CD14-positive monocyte (primary cell): ENCODE results near the gene CRABP2. TPM values are rescaled to one million over a fixed set of nuclear protein-coding genes. Genes with fewer than 3 reads are reported as not detected.

ENCODE experiments used
- DNase-seq, 3 donors: peaks; one replicate each; pipeline ENCODE4 v3.0.0-alpha.2; 2011 to 2022
- H2AFZ ChIP-seq: 2 replicates; pipeline ENCODE4 v1.6.0; 2012; ENCODE audit warnings: mild to moderate bottlenecking, low read depth, low read length, inconsistent platforms; ENCODE audit not compliant: insufficient read depth, poor library complexity, severe bottlenecking
- H3K27ac ChIP-seq, 2 donors: 1 replicate in 1 of 2; 2 replicates in 1 of 2; pipeline ENCODE4 v1.5.1; 2012 to 2013; ENCODE audit warnings: low read length in 2 of 2, control low read depth in 1 of 2, inconsistent platforms in 1 of 2, low read depth in 1 of 2, mild to moderate bottlenecking in 1 of 2
- H3K27me3 ChIP-seq, 2 donors: one replicate each; pipeline versions ENCODE4 v1.6.0 to v1.6.1; 2011 to 2013; ENCODE audit warnings: low read length in 2 of 2; ENCODE audit not compliant: control insufficient read depth in 2 of 2, insufficient read depth in 2 of 2
- H3K36me3 ChIP-seq, 2 donors: replicated peaks in 1 of 2; 1 replicate in 1 of 2; 2 replicates in 1 of 2; pipeline versions ENCODE4 v1.5.1 to v1.6.1; 2012 to 2013; ENCODE audit warnings: low read length in 2 of 2, control low read depth in 1 of 2, inconsistent platforms in 1 of 2, mild to moderate bottlenecking in 1 of 2; ENCODE audit not compliant: insufficient read depth in 2 of 2, control insufficient read depth in 1 of 2
- H3K4me1 ChIP-seq, 2 donors: 1 replicate in 1 of 2; 2 replicates in 1 of 2; pipeline versions ENCODE4 v1.5.1 to v1.6.1; 2012 to 2013; ENCODE audit warnings: low read length in 2 of 2, control low read depth in 1 of 2, inconsistent platforms in 1 of 2, mild to moderate bottlenecking in 1 of 2, moderate library complexity in 1 of 2; ENCODE audit not compliant: insufficient read depth in 2 of 2, control insufficient read depth in 1 of 2
- H3K4me2 ChIP-seq: replicated peaks from 2 replicates; pipeline ENCODE3; 2012; ENCODE audit warnings: low read length, moderate library complexity, mild to moderate bottlenecking; ENCODE audit not compliant: poor library complexity, severe bottlenecking; ENCODE audit errors: extremely low read depth
- H3K4me3 ChIP-seq, 3 experiments: fragments of 200-600 bp in 1 of 3; sonication (generic) in 1 of 3; replicated peaks in 1 of 3; 1 replicate in 2 of 3; 2 replicates in 1 of 3; pipeline ENCODE4 v1.5.1; 2011 to 2013; ENCODE audit warnings: low read length in 3 of 3, mild to moderate bottlenecking in 3 of 3, control low read depth in 2 of 3, low read depth in 2 of 3, inconsistent platforms in 1 of 3, moderate library complexity in 1 of 3
- H3K79me2 ChIP-seq: 2 replicates; pipeline ENCODE4 v1.6.0; 2012; ENCODE audit warnings: mild to moderate bottlenecking, control low read depth, inconsistent platforms, low read length, moderate library complexity; ENCODE audit not compliant: insufficient read depth
- H3K9ac ChIP-seq: 2 replicates; pipeline ENCODE4 v1.6.0; 2017; ENCODE audit warnings: low read length, mild to moderate bottlenecking; ENCODE audit not compliant: insufficient read depth, poor library complexity, severe bottlenecking
- H3K9me3 ChIP-seq, 2 donors: replicated peaks in 1 of 2; 1 replicate in 1 of 2; 2 replicates in 1 of 2; pipeline versions ENCODE4 v1.5.1 to v1.6.1; 2012 to 2013; ENCODE audit warnings: low read length in 2 of 2, control low read depth in 1 of 2; ENCODE audit not compliant: control insufficient read depth in 1 of 2, insufficient read depth in 1 of 2
- H4K20me1 ChIP-seq: 2 replicates; pipeline ENCODE4 v1.6.0; 2012; ENCODE audit warnings: mild to moderate bottlenecking, low read length, control low read depth, moderate library complexity; ENCODE audit not compliant: insufficient read depth
- H3K27ac Mint-ChIP-seq, 7 donors: one replicate each; pipeline ENCODE4 v1.8.0; 2020; ENCODE audit warnings: mild to moderate bottlenecking in 7 of 7, mixed read lengths in 7 of 7, moderate library complexity in 6 of 7, inconsistent platforms in 2 of 7
- H3K27me3 Mint-ChIP-seq, 3 donors: one replicate each; pipeline ENCODE4 v1.8.0; 2021 to 2022; ENCODE audit warnings: low read depth in 3 of 3, mild to moderate bottlenecking in 3 of 3, mixed read lengths in 3 of 3, moderate library complexity in 3 of 3, inconsistent platforms in 1 of 3
- H3K36me3 Mint-ChIP-seq, 2 donors: one replicate each; pipeline ENCODE4 v1.8.0; 2020; ENCODE audit warnings: mixed read lengths in 2 of 2, inconsistent platforms in 1 of 2, mild to moderate bottlenecking in 1 of 2
- H3K4me1 Mint-ChIP-seq: one replicate; pipeline ENCODE4 v1.8.0; 2020; ENCODE audit warnings: mild to moderate bottlenecking, mixed read lengths
- H3K4me3 Mint-ChIP-seq, 2 donors: one replicate each; pipeline ENCODE4 v1.8.0; 2020; ENCODE audit warnings: mild to moderate bottlenecking in 2 of 2, mixed read lengths in 2 of 2, moderate library complexity in 1 of 2
- H3K9me3 Mint-ChIP-seq, 7 donors: one replicate each; pipeline ENCODE4 v1.8.0; 2020 to 2022; ENCODE audit warnings: mixed read lengths in 7 of 7, mild to moderate bottlenecking in 6 of 7, moderate library complexity in 6 of 7, inconsistent platforms in 2 of 7
- WGBS: methylation state at CpG from one replicate; pipeline ENCODE4 v1.1.5; 2013; ENCODE audit warnings: missing lambda C conversion rate; ENCODE audit not compliant: insufficient coverage; 5-methylcytosine and 5-hydroxymethylcytosine counted together
- intact Hi-C, 2 donors: fragments of 100-400 bp; cut with micrococcal nuclease; formaldehyde crosslinking; loops; one replicate each; pipeline versions ENCODE4 v1.15.0 to v1.15.1; 2023
- polyA plus RNA-seq, 3 donors: library from polyadenylated mRNA; depleted of rRNA in 1 of 3; unstranded in 2 of 3; stranded (reverse) in 1 of 3; fragments of 300-500 nt in 2 of 3; fragments of >200 nt in 1 of 3; fragmentation: Illumina TruSeq in 2 of 3; gene quantifications; 1 replicate in 2 of 3; 2 replicates in 1 of 3; pipeline ENCODE4 v1.2.3, GENCODE V29; 2012 to 2021
- TF ChIP-seq, protein P1 (sequence below): fragments of 200-600 bp; IDR thresholded peaks from one replicate; pipeline ENCODE4 v1.8.0; 2022; ENCODE audit warnings: antibody characterized with exemption, mild to moderate bottlenecking

The CRABP2 gene
- polyA plus RNA-seq, 3 donors = 0.23 to 1.8 TPM; not detected in 1

- H3K79me2 ChIP-seq = no peaks in the 10 kb centered on the region
- Mint-ChIP-seq H3K36me3 (no peaks in the 10 kb centered on the region), H3K4me1 (peaks cover 7% of the 10 kb centered on the region), H3K27ac (peak overlapping the region in 1 of 7 donors; percentile 28), H3K4me3 (no peak overlapping the region), H3K27me3 (peaks cover 41 to 78% (median 62%) of the 10 kb centered on the region in 3 donors), H3K9me3 (peaks cover 0 to 5% (median 0%) of the 10 kb centered on the region in 7 donors)
- H3K27ac ChIP-seq = no peak overlapping the region
- WGBS = no CpG with 5 or more reads among the region's 5 CpGs
- no peak overlapping the region for H3K9ac ChIP-seq
- H3K36me3 ChIP-seq = no peaks in the 10 kb centered on the region
- H2AFZ ChIP-seq = no peak overlapping the region
- H4K20me1 ChIP-seq = no peaks in the 10 kb centered on the region
- H3K27me3 ChIP-seq = peaks cover 11 to 43% of the 10 kb centered on the region in 2 donors
- no peaks in the 10 kb centered on the region for H3K4me1 ChIP-seq
- no peaks in the 10 kb centered on the region for H3K9me3 ChIP-seq
- H3K4me3 ChIP-seq = no peak overlapping the region
- intact Hi-C loops = loop anchor here in 1 of 2 donors (2.0 kb wide), 1 partner anchor 40 kb away; no protein-coding TSS in a partner anchor
- DNase-seq = peak in 1 of 3 donors; percentile 51
- TF ChIP-seq, protein P1, sequence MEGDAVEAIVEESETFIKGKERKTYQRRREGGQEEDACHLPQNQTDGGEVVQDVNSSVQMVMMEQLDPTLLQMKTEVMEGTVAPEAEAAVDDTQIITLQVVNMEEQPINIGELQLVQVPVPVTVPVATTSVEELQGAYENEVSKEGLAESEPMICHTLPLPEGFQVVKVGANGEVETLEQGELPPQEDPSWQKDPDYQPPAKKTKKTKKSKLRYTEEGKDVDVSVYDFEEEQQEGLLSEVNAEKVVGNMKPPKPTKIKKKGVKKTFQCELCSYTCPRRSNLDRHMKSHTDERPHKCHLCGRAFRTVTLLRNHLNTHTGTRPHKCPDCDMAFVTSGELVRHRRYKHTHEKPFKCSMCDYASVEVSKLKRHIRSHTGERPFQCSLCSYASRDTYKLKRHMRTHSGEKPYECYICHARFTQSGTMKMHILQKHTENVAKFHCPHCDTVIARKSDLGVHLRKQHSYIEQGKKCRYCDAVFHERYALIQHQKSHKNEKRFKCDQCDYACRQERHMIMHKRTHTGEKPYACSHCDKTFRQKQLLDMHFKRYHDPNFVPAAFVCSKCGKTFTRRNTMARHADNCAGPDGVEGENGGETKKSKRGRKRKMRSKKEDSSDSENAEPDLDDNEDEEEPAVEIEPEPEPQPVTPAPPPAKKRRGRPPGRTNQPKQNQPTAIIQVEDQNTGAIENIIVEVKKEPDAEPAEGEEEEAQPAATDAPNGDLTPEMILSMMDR = no peak
- no peak overlapping the region for H3K4me2 ChIP-seq
Observed at GRCh38 chr1:156684227-156684782, 21.1 kb downstream of the CRABP2 start.

DNA sequence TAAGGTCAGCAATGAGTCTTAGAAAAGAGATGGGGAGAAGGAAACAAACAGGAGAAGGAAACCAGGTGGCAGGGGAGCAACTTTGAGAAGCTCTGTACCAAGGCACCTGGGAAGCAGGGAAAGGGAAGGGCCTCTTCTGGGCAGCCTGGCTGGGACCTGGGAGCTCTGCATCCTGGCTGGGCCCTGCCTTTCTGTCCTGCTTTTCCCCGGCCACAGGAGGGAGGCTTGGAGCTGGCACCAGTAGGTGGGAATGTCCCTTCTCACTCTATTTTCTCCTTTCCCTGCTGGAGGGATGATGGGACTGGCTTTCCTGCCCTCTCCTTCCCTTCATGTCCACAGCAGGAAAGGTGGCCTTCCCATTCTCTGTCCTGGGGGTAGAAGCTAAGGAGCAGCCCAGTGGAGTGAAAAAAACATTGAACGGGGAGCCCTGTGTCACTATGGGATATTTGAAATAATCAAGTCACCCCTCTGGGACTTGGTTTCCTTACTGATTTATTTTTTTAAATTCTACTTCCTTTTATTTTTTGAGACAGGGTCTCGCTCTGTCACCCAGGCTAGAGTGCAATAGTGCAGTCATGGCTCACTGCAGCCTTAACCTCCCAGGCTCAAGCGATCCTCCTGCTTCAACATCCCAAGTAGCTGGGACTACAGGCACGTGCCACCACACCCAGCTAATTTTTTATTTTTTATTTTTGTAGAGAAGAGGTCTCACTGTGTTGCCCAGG, 23.1 kb downstream of the CRABP2 start:
- Mint-ChIP-seq H3K4me3 (no peak overlapping the region), H3K4me1 (peaks cover 14% of the 10 kb centered on the region), H3K9me3 (peaks cover 0 to 6% (median 2%) of the 10 kb centered on the region in 7 donors), H3K36me3 (peaks cover 0 to 4% of the 10 kb centered on the region in 2 donors), H3K27ac (no peak overlapping the region), H3K27me3 (peaks cover 53 to 83% (median 66%) of the 10 kb centered on the region in 3 donors)
- intact Hi-C loops = no loop called here
- Histone ChIP-seq H3K9ac (no peak overlapping the region), H4K20me1 (no peaks in the 10 kb centered on the region), H3K79me2 (no peaks in the 10 kb centered on the region), H3K36me3 (no peaks in the 10 kb centered on the region), H3K9me3 (peaks cover 0 to 6% of the 10 kb centered on the region in 2 donors), H3K4me3 (no peak overlapping the region), H3K27ac (no peak overlapping the region), H3K4me1 (peaks cover 0 to 6% of the 10 kb centered on the region in 2 donors), H3K4me2 (no peak overlapping the region), H2AFZ (no peak overlapping the region), H3K27me3 (peaks cover 24 to 53% of the 10 kb centered on the region in 2 donors)
- DNase-seq = no peak
- 90% methylated on average over 1 of the region's 5 CpGs for WGBS
- TF ChIP-seq, protein P1 = no peak
